Left ventricle myocardium superior (tissue), 1 donor: ENCODE results near the gene AMN1. TPM values are rescaled to one million over a fixed set of nuclear protein-coding genes. Genes with fewer than 3 reads are reported as not detected.
"Not testable (repeated sequence)": the region's sequence is repeated elsewhere in the genome, so short reads cannot be mapped to it uniquely, and the experiment has no call there.

Experiments used
- ATAC-seq: fragments of 200-7000 bp; cut with Tn5 transposase; one replicate; pipeline ENCODE4 v1.9.1; 2020; ENCODE audit warnings: mild to moderate bottlenecking, moderate library complexity
- DNase-seq: peaks from one replicate; pipeline ENCODE4 v3.0.0-alpha.2; 2020
- intact Hi-C: fragments of 100-400 bp; cut with micrococcal nuclease; formaldehyde crosslinking; loops from one replicate; pipeline ENCODE4 v1.11.0; 2022
- long read RNA-seq: library from polyadenylated mRNA; unstranded; transcript quantifications from one replicate; pipeline ENCODE4 v2.0.0, GENCODE V29; 2021
- total RNA-seq: library from RNA; stranded (reverse); fragmentation: NEBNext Ultra II Directional; extraction: Animal tissue kit (Norgen Biotek cat#: 25700); gene quantifications from one replicate; pipeline ENCODE4 v1.2.1, GENCODE V29; 2021
- donor health status: DM: no; HTN: yes; CAD: no; lungs with severe emphysema.

Gene AMN1
- total RNA-seq, result 16.7 TPM
- long read RNA-seq, transcript AMN1-201 (7 exons, 2,110 nt), result major isoform, 19 of 32 reads
- long read RNA-seq, partial matches to known transcripts, result 0 of 32 reads
- long read RNA-seq, other reads (novel, unspliced or antisense), result 7 of 32 reads

- intact Hi-C loops, result no loop called here
- peak; percentile 96 for ATAC-seq
Observed at GRCh38 chr12:31728917-31729640, at the start of gene AMN1. Gene AMN1, minus strand, starts transcription at chr12:31729021. Its CDS starts 13 bp downstream, at chr12:31729008.

GRCh38 chr12:31773867-31774266 is 45.0 kb upstream of the AMN1 start:
- intact Hi-C loops, result no loop called here
- DNase-seq, result no peak
- ATAC-seq, result no peak

More at GRCh38 chr12:31728917-31729640, at the start of gene AMN1:
- DNase-seq, result peak; percentile 99

GRCh38 chr12:31773223-31773750 is 44.5 kb upstream of the AMN1 start:
- DNase-seq (no peak), ATAC-seq (no peak)
- intact Hi-C loops, result no loop called here

GRCh38 chr12:31772685-31773222 is 43.9 kb upstream of the AMN1 start:
- intact Hi-C loops, result no loop called here
- ATAC-seq (no peak), DNase-seq (no peak)

GRCh38 chr12:31772186-31772585 is 43.4 kb upstream of the AMN1 start:
- intact Hi-C loops, result no loop called here
- DNase-seq (no peak), ATAC-seq (no peak)

GRCh38 chr12:31768046-31768445 is 39.2 kb upstream of the AMN1 start:
- DNase-seq (no peak), ATAC-seq (no peak)
- intact Hi-C loops, result no loop called here

GRCh38 chr12:31765931-31766330 is 37.1 kb upstream of the AMN1 start:
- no peak for ATAC-seq
- intact Hi-C loops, result no loop called here
- no peak for DNase-seq

- no peak for ATAC-seq
Observed at GRCh38 chr12:31759632-31760459, 31.0 kb upstream of the AMN1 start.

GRCh38 chr12:31758297-31758696 is 29.5 kb upstream of the AMN1 start:
- DNase-seq, intact Hi-C loops, ATAC-seq: not testable (repeated sequence)

More at GRCh38 chr12:31759632-31760459, 31.0 kb upstream of the AMN1 start:
- no peak for DNase-seq
- intact Hi-C loops, result no loop called here

- DNase-seq (no peak), ATAC-seq (no peak)
- intact Hi-C loops, result no loop called here
Observed at GRCh38 chr12:31756977-31757420, 28.2 kb upstream of the AMN1 start.

GRCh38 chr12:31752450-31752849 is 23.6 kb upstream of the AMN1 start:
- ATAC-seq (peak; percentile 66), DNase-seq (no peak)
- intact Hi-C loops, result no loop called here

- ATAC-seq (no peak), DNase-seq (no peak)
- intact Hi-C loops, result no loop called here
Observed at GRCh38 chr12:31751085-31751484, 22.3 kb upstream of the AMN1 start.

- DNase-seq, result no peak
- ATAC-seq, result no peak
- intact Hi-C loops, result no loop called here
Observed at GRCh38 chr12:31750747-31751039, 21.9 kb upstream of the AMN1 start.

- ATAC-seq (peak; percentile 74), DNase-seq (no peak)
- intact Hi-C loops, result no loop called here
Observed at GRCh38 chr12:31749024-31749704, 20.3 kb upstream of the AMN1 start.

GRCh38 chr12:31745242-31745641 is 16.4 kb upstream of the AMN1 start:
- intact Hi-C loops, result no loop called here
- no peak for DNase-seq

GRCh38 chr12:31744363-31744762 is 15.5 kb upstream of the AMN1 start:
- DNase-seq, intact Hi-C loops, ATAC-seq: not testable (repeated sequence)

More at GRCh38 chr12:31745242-31745641, 16.4 kb upstream of the AMN1 start:
- ATAC-seq, result no peak

- ATAC-seq, result no peak
- no peak for DNase-seq
- intact Hi-C loops, result no loop called here
Observed at GRCh38 chr12:31742891-31743290, 14.1 kb upstream of the AMN1 start.

GRCh38 chr12:31740628-31741027 is 11.8 kb upstream of the AMN1 start:
- intact Hi-C loops, result no loop called here
- DNase-seq, result no peak
- no peak for ATAC-seq

GRCh38 chr12:31737763-31738162 is 8.9 kb upstream of the AMN1 start:
- intact Hi-C loops, result loop anchor here (10.0 kb wide), 1 partner anchor 217 kb away; the partner anchor contains the start of gene RESF1
- no peak for ATAC-seq
- no peak for DNase-seq
